Epidermal melanocyte (primary cell): ENCODE data around the gene CEBPG.

Experiments
- DNase-seq: peaks from one replicate; pipeline ENCODE4 v3.0.0; 2011; ENCODE audit warnings: low spot score; ENCODE audit not compliant: insufficient read length

The CEBPG gene

GRCh38 chr19:33405553-33406461 is 32.3 kb downstream of the CEBPG start:
- DNase-seq = no peak

DNA sequence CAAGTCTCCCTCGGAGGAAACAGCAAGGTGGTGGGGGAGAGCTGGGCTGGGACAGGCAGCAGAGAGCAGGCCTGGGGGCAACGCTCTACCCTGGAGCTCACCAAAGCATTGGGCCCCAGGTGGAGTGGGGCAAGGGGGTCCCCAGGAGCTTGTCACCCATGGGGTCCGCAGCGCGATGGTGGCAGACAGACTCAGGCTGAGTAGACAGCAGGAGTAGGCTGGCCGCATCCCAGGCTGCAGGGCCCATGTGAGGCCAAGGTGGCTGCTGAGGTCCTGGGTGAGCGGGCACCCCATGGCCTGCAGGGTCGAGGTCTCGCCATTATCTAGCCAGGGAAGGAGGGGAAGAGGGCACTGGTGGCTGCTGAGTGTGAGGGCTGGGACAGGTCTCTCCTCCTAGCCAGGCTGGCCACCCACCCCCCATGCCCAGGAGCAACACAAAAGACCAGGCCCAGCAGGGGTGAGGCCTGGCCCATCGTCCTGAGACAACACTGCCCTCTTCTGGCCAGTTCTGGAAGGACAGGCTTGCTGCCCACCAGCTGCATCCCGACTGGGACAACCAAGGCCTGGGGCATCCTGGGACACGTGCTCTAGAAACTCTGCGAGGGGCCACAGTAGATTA is 33.1 kb downstream of the CEBPG start:
- peak; percentile 91 for DNase-seq

- no peak for DNase-seq
These were observed 33.6 kb downstream of the CEBPG start for GRCh38 chr19:33407140-33407551.

GRCh38 chr19:33407716-33408115 is 34.2 kb downstream of the CEBPG start:
- DNase-seq = no peak

GRCh38 chr19:33408116-33408515 is 34.6 kb downstream of the CEBPG start:
- no peak for DNase-seq

- DNase-seq = no peak
These were observed 35.3 kb downstream of the CEBPG start for GRCh38 chr19:33408538-33409434.

GRCh38 chr19:33409906-33410685 is 36.6 kb downstream of the CEBPG start:
- no peak for DNase-seq

GRCh38 chr19:33410915-33411401 is 37.4 kb downstream of the CEBPG start:
- DNase-seq = no peak

- no peak for DNase-seq
These were observed 38.2 kb downstream of the CEBPG start for GRCh38 chr19:33411621-33412180.

GRCh38 chr19:33412601-33413425 is 39.3 kb downstream of the CEBPG start:
- no peak for DNase-seq

GRCh38 chr19:33413426-33413725 is 39.9 kb downstream of the CEBPG start:
- no peak for DNase-seq

DNA sequence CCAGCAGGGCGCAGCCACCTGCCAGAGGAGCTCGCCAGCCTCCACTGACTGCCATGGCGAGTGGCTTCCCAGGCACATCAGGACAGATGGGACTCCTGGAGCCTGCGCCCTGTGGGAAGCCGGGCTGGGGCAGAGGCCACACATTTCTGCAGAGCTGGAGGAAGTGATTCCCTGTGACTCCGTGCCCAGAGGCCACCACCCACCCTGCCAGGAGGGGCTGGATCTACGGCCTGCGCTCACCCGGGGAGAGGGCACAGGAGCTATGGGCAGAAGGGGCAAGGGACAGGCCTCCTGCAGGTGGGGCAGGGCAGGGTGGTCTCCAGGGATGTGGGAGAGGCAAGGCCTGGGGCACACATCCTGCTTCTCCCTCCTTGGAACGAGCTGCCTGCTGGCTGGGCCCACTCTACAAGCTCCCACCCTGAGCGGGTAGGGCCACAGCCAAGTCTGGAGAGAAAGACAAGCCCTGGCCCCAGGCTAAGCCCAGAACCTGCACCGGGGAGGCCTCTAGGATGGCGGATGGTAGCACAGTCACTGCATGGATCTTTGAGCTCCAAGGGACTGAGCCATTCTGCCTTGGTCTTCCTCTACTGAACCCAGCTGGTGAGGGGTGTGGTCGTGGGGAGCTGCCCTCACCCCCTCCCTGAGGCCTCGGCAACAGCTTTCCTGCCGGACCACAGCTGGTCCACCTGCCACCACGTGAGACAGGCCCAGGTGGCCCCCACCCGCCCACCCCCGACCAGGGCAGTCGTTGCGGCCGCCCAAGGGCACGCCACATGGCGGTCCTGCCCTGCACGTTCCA is 40.6 kb downstream of the CEBPG start:
- DNase-seq = no peak

DNA sequence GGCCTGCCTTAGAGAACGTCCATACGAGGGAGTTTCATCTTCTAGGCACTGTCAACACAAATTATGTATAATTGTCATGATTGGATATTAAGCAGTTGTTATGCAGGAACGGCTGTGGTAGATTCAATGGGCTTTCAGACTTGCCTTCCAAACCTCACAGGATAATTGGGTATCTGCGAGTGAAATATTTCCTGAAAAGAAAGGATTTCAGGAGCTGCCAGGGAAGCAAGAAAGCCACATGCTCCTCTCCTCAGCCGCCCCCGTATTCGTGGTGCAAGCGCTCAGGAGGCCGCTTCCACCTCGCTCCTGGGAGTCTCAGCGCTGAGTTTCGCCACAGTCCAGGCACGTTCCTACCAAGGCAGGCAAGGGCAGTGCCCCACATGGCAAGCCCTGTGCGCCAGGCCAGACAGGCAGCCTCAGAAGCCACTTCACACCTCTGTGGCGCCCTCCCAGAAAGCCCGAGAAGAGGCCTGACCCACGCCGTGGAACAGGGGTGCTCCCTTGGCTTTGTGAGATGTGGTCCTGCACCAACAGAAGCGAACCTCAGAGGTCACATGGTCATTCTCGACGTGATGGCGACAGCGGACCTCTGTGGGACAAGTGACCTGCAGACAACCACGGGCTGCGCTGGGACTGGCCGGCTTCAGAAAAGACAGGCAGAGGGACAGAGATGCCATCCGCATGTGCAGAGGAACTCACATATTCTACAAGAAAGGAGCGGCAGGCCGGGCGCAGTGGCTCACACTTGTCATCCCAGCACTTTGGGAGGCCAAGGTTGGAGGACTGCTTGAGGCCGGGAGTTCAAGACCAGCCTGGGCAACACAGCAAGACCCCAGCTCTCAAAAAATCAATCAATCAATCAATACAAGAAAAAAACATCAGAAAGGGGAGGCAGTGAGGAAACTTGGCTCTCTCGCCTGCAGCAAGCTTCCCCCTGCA is 41.4 kb downstream of the CEBPG start:
- no peak for DNase-seq

GRCh38 chr19:33416307-33417215 is 43.1 kb downstream of the CEBPG start:
- peak; percentile 67 for DNase-seq

DNA sequence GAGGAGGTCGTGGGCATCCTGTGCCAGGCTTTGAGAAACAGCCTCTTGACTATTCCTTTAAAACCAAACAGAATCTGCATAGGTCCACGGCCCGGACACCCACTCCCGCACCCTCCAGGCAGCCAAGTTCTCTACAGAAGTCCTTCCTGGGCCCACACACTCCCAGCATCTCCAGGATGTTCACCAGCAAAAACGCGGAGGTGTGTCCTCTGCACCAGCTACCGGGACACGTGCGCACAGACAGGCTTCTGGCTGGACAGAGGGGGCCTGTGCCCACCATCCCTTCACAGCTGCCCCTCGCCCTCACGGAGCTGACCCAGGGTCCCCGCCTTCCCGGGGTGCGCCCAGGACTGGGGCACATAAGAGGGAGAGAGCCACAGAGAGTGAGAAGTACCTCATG is 44.2 kb downstream of the CEBPG start:
- DNase-seq = no peak

DNA sequence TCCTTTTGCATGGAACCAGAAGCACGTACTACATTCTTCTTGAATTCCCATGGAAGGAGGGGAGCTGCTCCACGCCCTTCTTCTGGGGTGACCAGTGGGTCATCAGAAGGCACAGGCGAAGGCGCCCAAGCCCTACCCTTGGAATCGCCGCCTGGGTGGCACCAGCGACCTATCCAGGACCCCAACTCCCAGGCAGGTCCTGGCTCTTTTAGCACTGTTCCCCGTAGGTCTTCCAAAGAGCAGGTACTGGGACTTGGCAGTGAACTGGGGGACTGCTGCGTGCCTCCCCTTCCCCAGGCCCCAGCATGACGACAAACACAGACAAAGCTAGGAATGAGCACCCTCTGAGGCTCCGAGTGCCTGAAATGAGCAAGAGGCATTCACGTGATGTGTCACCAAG is 45.0 kb downstream of the CEBPG start:
- no peak for DNase-seq
